HCT116 (cell line): ENCODE measurements around the gene TBC1D1. TPM values are rescaled to one million over a fixed set of nuclear protein-coding genes. Genes with fewer than 3 reads are reported as not detected.

Experiments
- ATAC-seq: fragments of 200-7000 bp; cut with Tn5 transposase; 2 replicates; pipeline ENCODE4 v1.9.1; 2020; ENCODE audit warnings: mild to moderate bottlenecking, moderate library complexity
- BruUV-seq: library from RNA; stranded (reverse); fragments of 400-500 nt; replicated peaks from 2 replicates; lab custom pipeline; 2021; lab: Mats Ljungman, UMichigan
- CTCF ChIA-PET: fragments of 300-600 bp; sonication (Branson Sonifier 250); formaldehyde crosslinking; loops from one replicate; lab custom pipeline; 2021; ENCODE audit warnings: antibody characterized with exemption; lab: Charles Lee
- POLR2A ChIA-PET: fragments of 300-600, 350-600 bp; sonication (Branson Sonifier 250); formaldehyde crosslinking; loops from one replicate; lab custom pipeline; 2021; ENCODE audit warnings: antibody characterized with exemption; lab: Charles Lee
- RAD21 ChIA-PET, 2 experiments: fragments of 300-600 bp; sonication (Branson Sonifier 250); formaldehyde crosslinking; loops; one replicate each; lab custom pipeline; 2023; ENCODE audit warnings: low total read pairs in 2 of 2; ENCODE audit not compliant: uncharacterized antibody in 2 of 2, unreplicated experiment in 2 of 2, low non-redundant PET in 1 of 2; lab: Charles Lee
- DNase-seq: peaks from one replicate; pipeline ENCODE4 v3.0.0-alpha.2; 2010; ENCODE audit warnings: low read depth, low spot score
- H2AFZ ChIP-seq: fragments of 200-600 bp; shearing (Covaris generic), sonication (generic); 2 replicates; pipeline ENCODE4 v1.6.1; 2017; ENCODE audit warnings: low read depth, mixed run types, mixed read lengths, antibody characterized with exemption, low read length; ENCODE audit not compliant: poor library complexity, severe bottlenecking
- H3K27ac ChIP-seq: 2 replicates; pipeline ENCODE4 v1.5.1; 2012; ENCODE audit warnings: low read depth, low read length
- H3K27me3 ChIP-seq: fragments of 200-600 bp; sonication (generic); 2 replicates; pipeline ENCODE4 v1.6.1; 2016; ENCODE audit warnings: mixed run types, low read length, mixed read lengths; ENCODE audit not compliant: insufficient read depth
- H3K36me3 ChIP-seq, 2 experiments: fragments of 200-500 bp in 1 of 2; fragments of 200-600 bp in 1 of 2; sonication (Bioruptor generic) in 1 of 2; sonication (generic) in 1 of 2; 2 replicates each; pipeline versions ENCODE4 v1.5.1 to v1.6.1; 2014 to 2016; ENCODE audit warnings: low read length in 2 of 2, inconsistent platforms in 1 of 2, mixed read lengths in 1 of 2, mixed run types in 1 of 2; ENCODE audit not compliant: insufficient read depth in 2 of 2, control insufficient read depth in 1 of 2
- H3K4me1 ChIP-seq, 2 experiments: fragments of 200-600 bp in 1 of 2; sonication (generic) in 1 of 2; 2 replicates each; pipeline versions ENCODE4 v1.5.1 to v1.6.1; 2012 to 2017; ENCODE audit warnings: low read length in 2 of 2, inconsistent platforms in 1 of 2, mild to moderate bottlenecking in 1 of 2, mixed read lengths in 1 of 2, mixed run types in 1 of 2, moderate library complexity in 1 of 2; ENCODE audit not compliant: insufficient read depth in 2 of 2, control insufficient read depth in 1 of 2
- H3K4me2 ChIP-seq: fragments of 200-600 bp; sonication (generic); 2 replicates; pipeline ENCODE4 v1.6.1; 2017; ENCODE audit warnings: mixed run types, low read length, mixed read lengths
- H3K4me3 ChIP-seq, 2 experiments: fragments of 200-600 bp in 1 of 2; sonication (generic) in 1 of 2; replicated peaks in 1 of 2; 2 replicates each; pipeline ENCODE4 v1.5.1; 2011 to 2016; ENCODE audit warnings: low read length in 2 of 2, control low read depth in 1 of 2, low read depth in 1 of 2, mild to moderate bottlenecking in 1 of 2, mixed read lengths in 1 of 2, mixed run types in 1 of 2
- H3K79me2 ChIP-seq: fragments of 200-600 bp; sonication (generic); 2 replicates; pipeline ENCODE4 v1.6.1; 2017; ENCODE audit warnings: mild to moderate bottlenecking, mixed run types, low read length, moderate library complexity, mixed read lengths; ENCODE audit not compliant: insufficient read depth
- H3K9ac ChIP-seq: fragments of 200-600 bp; sonication (generic); 2 replicates; pipeline ENCODE4 v1.6.1; 2016; ENCODE audit warnings: low read length, mixed read lengths
- H3K9me2 ChIP-seq: fragments of 200-600 bp; sonication (generic), shearing (Covaris generic); 2 replicates; pipeline ENCODE4 v1.6.1; 2017; ENCODE audit warnings: mixed run types, mild to moderate bottlenecking, moderate library complexity; ENCODE audit not compliant: insufficient read depth
- H3K9me3 ChIP-seq, 2 experiments: fragments of 200-500 bp in 1 of 2; fragments of 200-600 bp in 1 of 2; sonication (Bioruptor generic) in 1 of 2; sonication (generic) in 1 of 2; 2 replicates each; pipeline ENCODE4 v1.6.1; 2014 to 2017; ENCODE audit warnings: low read length in 2 of 2, mixed read lengths in 2 of 2, inconsistent platforms in 1 of 2, low read depth in 1 of 2, mild to moderate bottlenecking in 1 of 2, mixed run types in 1 of 2, moderate library complexity in 1 of 2; ENCODE audit not compliant: control insufficient read depth in 1 of 2, insufficient read depth in 1 of 2
- H4K20me1 ChIP-seq: fragments of 200-600 bp; sonication (generic), shearing (Covaris generic); 2 replicates; pipeline ENCODE4 v1.6.1; 2017; ENCODE audit warnings: mixed run types, mild to moderate bottlenecking, moderate library complexity; ENCODE audit not compliant: insufficient read depth
- CEBPB ChIP-seq: IDR thresholded peaks from 2 replicates; pipeline ENCODE4 v1.6.1; 2012; ENCODE audit warnings: low read depth
- EGR1 ChIP-seq: IDR thresholded peaks from 2 replicates; pipeline ENCODE4 v1.6.1; 2012; ENCODE audit warnings: low read depth
- ELF1 ChIP-seq: IDR thresholded peaks from 2 replicates; pipeline ENCODE4 v1.6.1; 2012; ENCODE audit warnings: low read depth, borderline replicate concordance
- EZH2 ChIP-seq: fragments of 200-600 bp; sonication (generic); IDR thresholded peaks from 2 replicates; pipeline ENCODE4 v1.6.1; 2017; ENCODE audit warnings: antibody characterized with exemption, mixed run types
- FOSL1 ChIP-seq: IDR thresholded peaks from 2 replicates; pipeline ENCODE4 v1.6.1; 2012; ENCODE audit warnings: low read depth
- JUND ChIP-seq: IDR thresholded peaks from 2 replicates; pipeline ENCODE4 v1.6.1; 2012
- MAX ChIP-seq: IDR thresholded peaks from 2 replicates; pipeline ENCODE4 v1.6.1; 2012
- RAD21 ChIP-seq: IDR thresholded peaks from 2 replicates; pipeline ENCODE4 v1.6.1; 2012; ENCODE audit warnings: low read depth, mild to moderate bottlenecking
- REST ChIP-seq: IDR thresholded peaks from 2 replicates; pipeline ENCODE4 v1.6.1; 2012; ENCODE audit warnings: low read depth
- SIN3A ChIP-seq: IDR thresholded peaks from 2 replicates; pipeline ENCODE4 v1.6.1; 2012; ENCODE audit warnings: low read depth
- SRF ChIP-seq: IDR thresholded peaks from 2 replicates; pipeline ENCODE4 v1.6.1; 2012; ENCODE audit warnings: low read depth
- YY1 ChIP-seq: IDR thresholded peaks from 2 replicates; pipeline ENCODE4 v1.6.1; 2011; ENCODE audit warnings: low read length, low read depth, moderate library complexity, mild to moderate bottlenecking; ENCODE audit not compliant: insufficient replicate concordance; ENCODE audit errors: extremely low read depth
- ZBTB33 ChIP-seq: IDR thresholded peaks from 2 replicates; pipeline ENCODE4 v1.6.1; 2011; ENCODE audit warnings: mild to moderate bottlenecking, low read length, moderate library complexity; ENCODE audit not compliant: insufficient replicate concordance; ENCODE audit errors: extremely low read depth
- ZNF274 ChIP-seq: fragments of 200-500 bp; sonication (Bioruptor generic); IDR thresholded peaks from 2 replicates; pipeline ENCODE4 v1.6.1; 2014; ENCODE audit warnings: mild to moderate bottlenecking, low read depth, low read length, inconsistent platforms
- intact Hi-C: fragments of 100-400 bp; cut with micrococcal nuclease; formaldehyde crosslinking; loops from 2 replicates; pipeline ENCODE4 v1.10.0; 2022
- total RNA-seq: library from RNA; stranded (reverse); gene quantifications from one replicate; pipeline ENCODE4 v1.2.1, GENCODE V29; 2021; ENCODE audit not compliant: unreplicated experiment

The TBC1D1 gene
- total RNA-seq, 1 experiment from 2014 or later, result 82.7 TPM

- no peaks in the 10 kb centered on the region for H3K4me1 ChIP-seq
- ATAC-seq (no peak), DNase-seq (no peak)
- intact Hi-C loops, result no loop called here
- no peaks in the 10 kb centered on the region for H3K9me2 ChIP-seq
- CTCF ChIA-PET, result no interaction called here
- H3K9me3 ChIP-seq, result no peaks in the 10 kb centered on the region
- no peak overlapping the region for H3K4me2 ChIP-seq
- POLR2A ChIA-PET, result interaction anchor here (0.6 kb wide), 1 partner anchor 253 kb away, joined by 3 read pairs; no protein-coding TSS in a partner anchor
- RAD21 ChIA-PET, result no interaction called here
- no peak overlapping the region for H2AFZ ChIP-seq
- no peaks in the 10 kb centered on the region for H3K79me2 ChIP-seq
- peaks cover 16 to 17% of the 10 kb centered on the region in 2 experiments; a peak in 3 of 4 replicates for H3K36me3 ChIP-seq
- TF ChIP-seq CEBPB (no peak), ZNF274 (no peak), JUND (no peak), MAX (no peak), REST (no peak)
- H3K4me3 ChIP-seq, result no peak overlapping the region
- no peaks in the 10 kb centered on the region for H4K20me1 ChIP-seq
- no peak overlapping the region for H3K27ac ChIP-seq
- H3K27me3 ChIP-seq, result no peaks in the 10 kb centered on the region
- no peak overlapping the region for H3K9ac ChIP-seq
- BruUV-seq, result no TSS peak
These were observed 38.5 kb upstream of the TBC1D1 start for GRCh38 chr4:37852376-37852775.

- ChIA-PET RAD21 (no interaction called here), CTCF (no interaction called here), POLR2A (no interaction called here)
- Histone ChIP-seq H4K20me1 (no peaks in the 10 kb centered on the region), H3K79me2 (no peaks in the 10 kb centered on the region), H3K36me3 (peaks cover 9 to 13% of the 10 kb centered on the region in 2 experiments), H3K9ac (no peak overlapping the region), H3K27me3 (no peaks in the 10 kb centered on the region), H3K27ac (no peak overlapping the region), H3K9me2 (no peaks in the 10 kb centered on the region), H3K9me3 (no peaks in the 10 kb centered on the region), H3K4me1 (no peaks in the 10 kb centered on the region), H3K4me2 (no peak overlapping the region), H2AFZ (no peak overlapping the region), H3K4me3 (no peak overlapping the region)
- TF ChIP-seq SRF, result no peak
- TF ChIP-seq EGR1, result no peak
- no peak for TF ChIP-seq SIN3A
- no peak for TF ChIP-seq ZBTB33
- TF ChIP-seq RAD21, result no peak
- TF ChIP-seq ELF1, result no peak
- no peak for TF ChIP-seq MAX
- no peak for TF ChIP-seq YY1
- no peak for TF ChIP-seq FOSL1
- no peak for TF ChIP-seq EZH2
- intact Hi-C loops, result no loop called here
- no TSS peak for BruUV-seq
- DNase-seq (no peak), ATAC-seq (no peak)
These were observed 32.8 kb upstream of the TBC1D1 start for GRCh38 chr4:37858112-37858511.
